C4-2B (cell line): Measurements from ENCODE around the gene LTBP2.

Experiments used
- ZFX ChIP-seq: fragments of 450-650 bp; IDR thresholded peaks from 2 replicates; pipeline ENCODE4 v1.6.1; 2017
- TF ChIP-seq, protein P1 (sequence below): fragments of 450-650 bp; conservative IDR thresholded peaks from 2 replicates; pipeline ENCODE4 v1.5.1; 2017; ENCODE audit warnings: mild to moderate bottlenecking

DNA sequence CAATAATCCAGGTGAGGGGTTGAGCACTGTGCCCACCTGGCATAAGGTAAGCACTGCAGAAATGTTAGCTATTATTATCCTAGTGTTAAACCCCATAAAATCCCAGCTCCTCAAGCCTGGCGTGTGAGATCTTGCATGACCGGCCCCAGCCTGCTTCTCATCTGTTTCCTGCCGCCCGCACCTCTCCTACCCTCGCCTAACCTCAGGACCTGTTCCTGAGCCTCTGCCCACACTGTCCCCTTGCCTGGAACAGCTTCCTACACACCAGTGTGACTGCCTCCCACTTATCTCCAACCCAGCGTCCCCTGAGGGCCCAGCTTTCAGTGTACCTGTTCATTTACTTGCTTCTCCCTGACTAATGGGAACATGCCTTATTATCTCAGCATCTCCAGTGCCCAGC lies 93.8 kb downstream of the LTBP2 start:
- TF ChIP-seq, protein P1, sequence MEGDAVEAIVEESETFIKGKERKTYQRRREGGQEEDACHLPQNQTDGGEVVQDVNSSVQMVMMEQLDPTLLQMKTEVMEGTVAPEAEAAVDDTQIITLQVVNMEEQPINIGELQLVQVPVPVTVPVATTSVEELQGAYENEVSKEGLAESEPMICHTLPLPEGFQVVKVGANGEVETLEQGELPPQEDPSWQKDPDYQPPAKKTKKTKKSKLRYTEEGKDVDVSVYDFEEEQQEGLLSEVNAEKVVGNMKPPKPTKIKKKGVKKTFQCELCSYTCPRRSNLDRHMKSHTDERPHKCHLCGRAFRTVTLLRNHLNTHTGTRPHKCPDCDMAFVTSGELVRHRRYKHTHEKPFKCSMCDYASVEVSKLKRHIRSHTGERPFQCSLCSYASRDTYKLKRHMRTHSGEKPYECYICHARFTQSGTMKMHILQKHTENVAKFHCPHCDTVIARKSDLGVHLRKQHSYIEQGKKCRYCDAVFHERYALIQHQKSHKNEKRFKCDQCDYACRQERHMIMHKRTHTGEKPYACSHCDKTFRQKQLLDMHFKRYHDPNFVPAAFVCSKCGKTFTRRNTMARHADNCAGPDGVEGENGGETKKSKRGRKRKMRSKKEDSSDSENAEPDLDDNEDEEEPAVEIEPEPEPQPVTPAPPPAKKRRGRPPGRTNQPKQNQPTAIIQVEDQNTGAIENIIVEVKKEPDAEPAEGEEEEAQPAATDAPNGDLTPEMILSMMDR: no peak
- TF ChIP-seq ZFX: no peak
